Measurements from ENCODE around the gene PRRG1. TPM values are rescaled to one million over a fixed set of nuclear protein-coding genes. Genes with fewer than 3 reads are reported as not detected.

PRRG1 gene
- total RNA-seq, 1 experiment from 2014 or later, result 8.6 TPM

- ChIA-PET POLR2A (no interaction called here), CTCF (no interaction called here)
- DNase-seq (ENCODE audit: low read depth, low spot score) (no peak), ATAC-seq (no peak)
- BruUV-seq (replicated peaks), result no TSS peak
- TF ChIP-seq, protein P1, sequence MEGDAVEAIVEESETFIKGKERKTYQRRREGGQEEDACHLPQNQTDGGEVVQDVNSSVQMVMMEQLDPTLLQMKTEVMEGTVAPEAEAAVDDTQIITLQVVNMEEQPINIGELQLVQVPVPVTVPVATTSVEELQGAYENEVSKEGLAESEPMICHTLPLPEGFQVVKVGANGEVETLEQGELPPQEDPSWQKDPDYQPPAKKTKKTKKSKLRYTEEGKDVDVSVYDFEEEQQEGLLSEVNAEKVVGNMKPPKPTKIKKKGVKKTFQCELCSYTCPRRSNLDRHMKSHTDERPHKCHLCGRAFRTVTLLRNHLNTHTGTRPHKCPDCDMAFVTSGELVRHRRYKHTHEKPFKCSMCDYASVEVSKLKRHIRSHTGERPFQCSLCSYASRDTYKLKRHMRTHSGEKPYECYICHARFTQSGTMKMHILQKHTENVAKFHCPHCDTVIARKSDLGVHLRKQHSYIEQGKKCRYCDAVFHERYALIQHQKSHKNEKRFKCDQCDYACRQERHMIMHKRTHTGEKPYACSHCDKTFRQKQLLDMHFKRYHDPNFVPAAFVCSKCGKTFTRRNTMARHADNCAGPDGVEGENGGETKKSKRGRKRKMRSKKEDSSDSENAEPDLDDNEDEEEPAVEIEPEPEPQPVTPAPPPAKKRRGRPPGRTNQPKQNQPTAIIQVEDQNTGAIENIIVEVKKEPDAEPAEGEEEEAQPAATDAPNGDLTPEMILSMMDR (IDR thresholded peaks at IDR 0.05), result no peak
- TF ChIP-seq, protein P2, sequence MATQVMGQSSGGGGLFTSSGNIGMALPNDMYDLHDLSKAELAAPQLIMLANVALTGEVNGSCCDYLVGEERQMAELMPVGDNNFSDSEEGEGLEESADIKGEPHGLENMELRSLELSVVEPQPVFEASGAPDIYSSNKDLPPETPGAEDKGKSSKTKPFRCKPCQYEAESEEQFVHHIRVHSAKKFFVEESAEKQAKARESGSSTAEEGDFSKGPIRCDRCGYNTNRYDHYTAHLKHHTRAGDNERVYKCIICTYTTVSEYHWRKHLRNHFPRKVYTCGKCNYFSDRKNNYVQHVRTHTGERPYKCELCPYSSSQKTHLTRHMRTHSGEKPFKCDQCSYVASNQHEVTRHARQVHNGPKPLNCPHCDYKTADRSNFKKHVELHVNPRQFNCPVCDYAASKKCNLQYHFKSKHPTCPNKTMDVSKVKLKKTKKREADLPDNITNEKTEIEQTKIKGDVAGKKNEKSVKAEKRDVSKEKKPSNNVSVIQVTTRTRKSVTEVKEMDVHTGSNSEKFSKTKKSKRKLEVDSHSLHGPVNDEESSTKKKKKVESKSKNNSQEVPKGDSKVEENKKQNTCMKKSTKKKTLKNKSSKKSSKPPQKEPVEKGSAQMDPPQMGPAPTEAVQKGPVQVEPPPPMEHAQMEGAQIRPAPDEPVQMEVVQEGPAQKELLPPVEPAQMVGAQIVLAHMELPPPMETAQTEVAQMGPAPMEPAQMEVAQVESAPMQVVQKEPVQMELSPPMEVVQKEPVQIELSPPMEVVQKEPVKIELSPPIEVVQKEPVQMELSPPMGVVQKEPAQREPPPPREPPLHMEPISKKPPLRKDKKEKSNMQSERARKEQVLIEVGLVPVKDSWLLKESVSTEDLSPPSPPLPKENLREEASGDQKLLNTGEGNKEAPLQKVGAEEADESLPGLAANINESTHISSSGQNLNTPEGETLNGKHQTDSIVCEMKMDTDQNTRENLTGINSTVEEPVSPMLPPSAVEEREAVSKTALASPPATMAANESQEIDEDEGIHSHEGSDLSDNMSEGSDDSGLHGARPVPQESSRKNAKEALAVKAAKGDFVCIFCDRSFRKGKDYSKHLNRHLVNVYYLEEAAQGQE (IDR thresholded peaks at IDR 0.05; ENCODE audit: insufficient read depth in 1 of 2, low read depth in 2 of 2, low read length in 1 of 2), result no peak
- TF ChIP-seq POLR2AphosphoS5 (IDR thresholded peaks at IDR 0.05; ENCODE audit: low read depth, low read length) (no peak), TCF7L2 (IDR thresholded peaks at IDR 0.05; ENCODE audit: low read depth, low read length) (no peak), SIN3A (IDR thresholded peaks at IDR 0.05; ENCODE audit: borderline replicate concordance, insufficient read depth, low read depth, low read length) (no peak)
- no peaks in the 10 kb centered on the region for H3K4me1 ChIP-seq (ENCODE audit: control insufficient read depth, insufficient read depth, low read length)
- intact Hi-C loops (cut with micrococcal nuclease; ENCODE audit: unreplicated experiment), result no loop called here
- no peaks in the 10 kb centered on the region for H3K9me3 ChIP-seq (ENCODE audit: control insufficient read depth, insufficient read depth, low read depth, low read length)
- H3K36me3 ChIP-seq (ENCODE audit: control insufficient read depth, insufficient read depth, low read length), result no peaks in the 10 kb centered on the region
- no peak overlapping the region for H3K27ac ChIP-seq (ENCODE audit: low read length)
- no peak overlapping the region for H3K4me3 ChIP-seq (ENCODE audit: low read depth in 2 of 2, low read length in 2 of 2)
- H3K27me3 ChIP-seq (ENCODE audit: control insufficient read depth, insufficient read depth, low read length), result no peaks in the 10 kb centered on the region
- in situ Hi-C loops (cut with HindIII; ENCODE audit: low pct_unique_long_range_greater_than_20kb, low sequenced_read_pairs), result no loop called here
Observed at GRCh38 chrX:37371578-37371991, 22.4 kb downstream of the PRRG1 start.

DNA sequence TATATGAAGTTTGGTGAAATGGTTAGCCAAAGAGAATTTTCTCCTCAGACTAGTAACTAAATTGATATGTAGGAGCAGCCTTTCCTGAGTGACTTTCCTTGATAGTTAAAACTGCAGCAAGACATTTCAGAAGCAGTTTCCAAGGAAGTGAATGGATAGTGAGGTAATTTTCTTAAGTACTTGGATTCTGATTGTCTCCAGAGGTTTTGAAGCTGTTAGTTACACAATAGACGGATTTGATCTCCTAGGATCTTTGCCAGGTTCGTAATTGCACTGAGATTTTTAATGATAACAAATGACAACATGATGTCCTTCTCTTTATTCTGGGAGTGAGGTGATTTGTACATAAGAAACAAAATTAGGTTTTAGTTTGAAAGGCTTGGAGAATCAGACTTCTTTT lies 29.2 kb downstream of the PRRG1 start:
- intact Hi-C loops (cut with micrococcal nuclease; ENCODE audit: unreplicated experiment), result no loop called here
- TF ChIP-seq TCF7L2 (IDR thresholded peaks at IDR 0.05; ENCODE audit: low read depth, low read length) (no peak), POLR2AphosphoS5 (IDR thresholded peaks at IDR 0.05; ENCODE audit: low read depth, low read length) (no peak), SIN3A (IDR thresholded peaks at IDR 0.05; ENCODE audit: borderline replicate concordance, insufficient read depth, low read depth, low read length) (no peak)
- TF ChIP-seq, protein P2 (IDR thresholded peaks at IDR 0.05; ENCODE audit: insufficient read depth in 1 of 2, low read depth in 2 of 2, low read length in 1 of 2), result no peak
- TF ChIP-seq, protein P1 (IDR thresholded peaks at IDR 0.05), result no peak
- ChIA-PET POLR2A (no interaction called here), CTCF (no interaction called here)
- Histone ChIP-seq H3K27me3 (ENCODE audit: control insufficient read depth, insufficient read depth, low read length) (no peaks in the 10 kb centered on the region), H3K9me3 (ENCODE audit: control insufficient read depth, insufficient read depth, low read depth, low read length) (no peaks in the 10 kb centered on the region), H3K36me3 (ENCODE audit: control insufficient read depth, insufficient read depth, low read length) (no peaks in the 10 kb centered on the region), H3K4me1 (ENCODE audit: control insufficient read depth, insufficient read depth, low read length) (no peaks in the 10 kb centered on the region), H3K27ac (ENCODE audit: low read length) (no peak overlapping the region), H3K4me3 (ENCODE audit: low read depth in 2 of 2, low read length in 2 of 2) (no peak overlapping the region)
- in situ Hi-C loops (cut with HindIII; ENCODE audit: low pct_unique_long_range_greater_than_20kb, low sequenced_read_pairs), result no loop called here
- DNase-seq (ENCODE audit: low read depth, low spot score) (no peak), ATAC-seq (no peak)
- BruUV-seq (replicated peaks), result no TSS peak
